IMR-90 (cell line): ENCODE results near the gene RAB31. TPM values are rescaled to one million over a fixed set of nuclear protein-coding genes. Genes with fewer than 3 reads are reported as not detected.

Experiments used
- ATAC-seq: fragments of 200-7000 bp; cut with Tn5 transposase; 2 replicates; pipeline ENCODE4 v1.9.1; 2020; ENCODE audit warnings: low read depth, mild to moderate bottlenecking, moderate library complexity
- BruUV-seq: library from RNA; stranded (reverse); fragments of 400-500 nt; replicated peaks from 2 replicates; lab custom pipeline; 2021; lab: Mats Ljungman, UMichigan
- CTCF ChIA-PET: fragments of 300-600 bp; formaldehyde crosslinking; extraction: SDS; loops from one replicate; lab custom pipeline; 2021; ENCODE audit warnings: antibody characterized with exemption; lab: Yijun Ruan, JAX
- POLR2A ChIA-PET: fragments of 300-600 bp; sonication (Branson Sonifier 250); formaldehyde crosslinking; loops from one replicate; lab custom pipeline; 2022; ENCODE audit warnings: antibody characterized with exemption; ENCODE audit not compliant: unreplicated experiment; lab: Charles Lee
- DNase-seq: peaks from one replicate; pipeline ENCODE4 v3.0.0; 2013
- H2AFZ ChIP-seq: replicated peaks from 2 replicates; pipeline ENCODE3; 2013; ENCODE audit warnings: low read length, mild to moderate bottlenecking; ENCODE audit not compliant: poor library complexity
- H2AK5ac ChIP-seq: 2 replicates; pipeline ENCODE4 v1.6.1; 2013; ENCODE audit warnings: low read depth, low read length, inconsistent platforms
- H2AK9ac ChIP-seq: replicated peaks from 2 replicates; pipeline ENCODE3; 2013; ENCODE audit warnings: mild to moderate bottlenecking, low read depth, low read length, moderate library complexity; ENCODE audit not compliant: poor library complexity
- H2BK120ac ChIP-seq: 2 replicates; pipeline ENCODE4 v1.6.1; 2013; ENCODE audit warnings: low read depth, low read length, inconsistent platforms
- H2BK15ac ChIP-seq: 3 replicates; pipeline ENCODE4 v1.6.1; 2013; ENCODE audit warnings: low read depth, low read length, inconsistent platforms
- H2BK20ac ChIP-seq: 2 replicates; pipeline ENCODE4 v1.6.1; 2013; ENCODE audit warnings: low read depth, mild to moderate bottlenecking, inconsistent platforms, low read length, moderate library complexity
- H2BK5ac ChIP-seq: 2 replicates; pipeline ENCODE4 v1.6.1; 2013; ENCODE audit warnings: mild to moderate bottlenecking, low read depth, low read length, inconsistent platforms; ENCODE audit not compliant: poor library complexity, severe bottlenecking
- H3K14ac ChIP-seq: replicated peaks from 2 replicates; pipeline ENCODE4 v1.6.1; 2013; ENCODE audit warnings: low read depth, low read length, inconsistent platforms
- H3K18ac ChIP-seq: 2 replicates; pipeline ENCODE4 v1.6.1; 2013; ENCODE audit warnings: low read depth, low read length, control low read depth
- H3K23ac ChIP-seq: 2 replicates; pipeline ENCODE4 v1.6.1; 2013; ENCODE audit warnings: low read depth, low read length, inconsistent platforms
- H3K27ac ChIP-seq: 2 replicates; pipeline ENCODE4 v1.5.1; 2013; ENCODE audit warnings: mild to moderate bottlenecking, control low read depth, low read length; ENCODE audit not compliant: insufficient read depth
- H3K27me3 ChIP-seq: 2 replicates; pipeline ENCODE4 v1.6.1; 2013; ENCODE audit warnings: low read length; ENCODE audit not compliant: control insufficient read depth, insufficient read depth
- H3K36me3 ChIP-seq: 2 replicates; pipeline ENCODE4 v1.6.1; 2013; ENCODE audit warnings: low read length, mixed read lengths; ENCODE audit not compliant: control insufficient read depth, insufficient read depth
- H3K4ac ChIP-seq: 2 replicates; pipeline ENCODE4 v1.6.1; 2013; ENCODE audit warnings: low read depth, low read length, inconsistent platforms
- H3K4me1 ChIP-seq: 2 replicates; pipeline ENCODE4 v1.6.1; 2013; ENCODE audit warnings: low read length, mixed read lengths; ENCODE audit not compliant: control insufficient read depth, insufficient read depth
- H3K4me2 ChIP-seq: 2 replicates; pipeline ENCODE4 v1.6.1; 2013; ENCODE audit warnings: low read depth, mild to moderate bottlenecking, control low read depth, low read length, moderate library complexity
- H3K4me3 ChIP-seq: 2 replicates; pipeline ENCODE4 v1.5.1; 2013; ENCODE audit warnings: low read depth, mild to moderate bottlenecking, control low read depth, low read length, moderate library complexity; ENCODE audit not compliant: insufficient read depth
- H3K56ac ChIP-seq: 2 replicates; pipeline ENCODE4 v1.6.1; 2013; ENCODE audit warnings: low read length, inconsistent platforms; ENCODE audit not compliant: insufficient read depth; ENCODE audit errors: extremely low read depth
- H3K79me1 ChIP-seq, 2 experiments: 2 replicates each; pipeline ENCODE4 v1.6.1; 2013; ENCODE audit warnings: low read length in 2 of 2, inconsistent platforms in 1 of 2, low read depth in 1 of 2
- H3K9ac ChIP-seq: 2 replicates; pipeline ENCODE4 v1.6.1; 2013; ENCODE audit warnings: low read depth, low read length, control low read depth
- H3K9me1 ChIP-seq: 2 replicates; pipeline ENCODE4 v1.6.1; 2013; ENCODE audit warnings: low read length, inconsistent platforms; ENCODE audit not compliant: insufficient read depth
- H3K9me3 ChIP-seq: 2 replicates; pipeline ENCODE4 v1.6.1; 2013; ENCODE audit warnings: low read length; ENCODE audit not compliant: control insufficient read depth, insufficient read depth
- H4K20me1 ChIP-seq: 2 replicates; pipeline ENCODE4 v1.6.1; 2013; ENCODE audit warnings: low read length, inconsistent platforms; ENCODE audit not compliant: insufficient read depth
- H4K5ac ChIP-seq: 2 replicates; pipeline ENCODE4 v1.6.1; 2013; ENCODE audit warnings: mild to moderate bottlenecking, low read depth, low read length, control low read depth
- H4K8ac ChIP-seq, 2 experiments: 2 replicates each; pipeline ENCODE4 v1.6.1; 2013; ENCODE audit warnings: low read depth in 2 of 2, low read length in 2 of 2, control low read depth in 1 of 2, inconsistent platforms in 1 of 2
- H4K91ac ChIP-seq: 2 replicates; pipeline ENCODE4 v1.6.1; 2013; ENCODE audit warnings: low read depth, low read length, inconsistent platforms; ENCODE audit not compliant: insufficient read depth
- BHLHE40 ChIP-seq: fragments of 150-350 bp; IDR thresholded peaks from 2 replicates; pipeline ENCODE4 v1.6.1; 2016; ENCODE audit warnings: mild to moderate bottlenecking, low read depth, low read length
- CHD1 ChIP-seq: IDR thresholded peaks from 2 replicates; pipeline ENCODE4 v1.6.1; 2012; ENCODE audit warnings: low read depth, low read length, improper control_type of control experiment
- MAFK ChIP-seq: IDR thresholded peaks from 2 replicates; pipeline ENCODE4 v1.6.1; 2012; ENCODE audit warnings: low read depth, low read length, improper control_type of control experiment
- MAZ ChIP-seq: IDR thresholded peaks from 2 replicates; pipeline ENCODE4 v1.6.1; 2012; ENCODE audit warnings: low read depth, mild to moderate bottlenecking, low read length, improper control_type of control experiment, moderate library complexity, borderline replicate concordance
- NFE2L2 ChIP-seq: fragments of 150-350 bp; IDR thresholded peaks from 2 replicates; pipeline ENCODE4 v1.6.1; 2016; ENCODE audit warnings: low read depth, mild to moderate bottlenecking, low read length
- POLR2A ChIP-seq: IDR thresholded peaks from 2 replicates; pipeline ENCODE4 v1.6.1; 2012; ENCODE audit warnings: mild to moderate bottlenecking, low read depth, low read length
- RAD21 ChIP-seq: IDR thresholded peaks from 2 replicates; pipeline ENCODE4 v1.6.1; 2012; ENCODE audit warnings: low read length, improper control_type of control experiment
- RCOR1 ChIP-seq: IDR thresholded peaks from 2 replicates; pipeline ENCODE4 v1.6.1; 2012; ENCODE audit warnings: mild to moderate bottlenecking, low read length, improper control_type of control experiment; ENCODE audit not compliant: insufficient replicate concordance
- RFX5 ChIP-seq: IDR thresholded peaks from 2 replicates; pipeline ENCODE4 v1.8.0; 2012; ENCODE audit warnings: low read depth, mild to moderate bottlenecking, low read length, moderate library complexity
- SMC3 ChIP-seq: fragments of 150-350 bp; IDR thresholded peaks from 2 replicates; pipeline ENCODE4 v1.6.1; 2016; ENCODE audit warnings: low read depth, mild to moderate bottlenecking, antibody characterized with exemption, low read length, moderate library complexity
- WGBS, 2 experiments: methylation state at CpG; one replicate each; pipeline versions ENCODE4 v1.1.5 to v1.1.7; 2013; ENCODE audit warnings: missing lambda C conversion rate in 2 of 2; ENCODE audit not compliant: insufficient read length in 1 of 2; ENCODE audit errors: extremely low coverage in 2 of 2; 5-methylcytosine and 5-hydroxymethylcytosine counted together
- dilution Hi-C: fragments of 300-500 bp; cut with HindIII; formaldehyde crosslinking; loops from one replicate; pipeline ENCODE4 v1.14.3; 2018; ENCODE audit warnings: low sequenced_read_pairs; ENCODE audit not compliant: unreplicated experiment
- in situ Hi-C: fragments of 300-500 bp; cut with MboI; formaldehyde crosslinking; loops from 3 replicates; pipeline ENCODE4 v1.14.3; 2019; ENCODE audit warnings: low sequenced_read_pairs, inconsistent platforms, mixed read lengths
- intact Hi-C: fragments of 100-400 bp; cut with micrococcal nuclease; formaldehyde crosslinking; loops from 2 replicates; pipeline ENCODE4 v1.10.0; 2022
- polyA plus RNA-seq, 3 experiments: library from polyadenylated mRNA; depleted of rRNA; stranded (reverse); fragments of >200 nt; gene quantifications; 2 replicates each; pipeline ENCODE4 v1.2.3, GENCODE V29; 2012; ENCODE audit warnings: low replicate concordance in 1 of 3
- total RNA-seq: library from RNA; depleted of rRNA; stranded (reverse); fragments of >200 nt; gene quantifications from 2 replicates; pipeline ENCODE4 v1.2.3, GENCODE V29; 2012
- TF ChIP-seq, protein P1 (sequence below): fragments of 150-350 bp; IDR thresholded peaks from 2 replicates; pipeline ENCODE4 v1.6.1; 2016; ENCODE audit warnings: low read depth, mild to moderate bottlenecking, low read length, moderate library complexity, borderline replicate concordance
- TF ChIP-seq, protein P2 (sequence below): fragments of 150-350 bp; IDR thresholded peaks from 2 replicates; pipeline ENCODE4 v1.6.1; 2017; ENCODE audit warnings: mild to moderate bottlenecking, antibody characterized with exemption, low read length, low read depth
- TF ChIP-seq, protein P3 (sequence below): conservative IDR thresholded peaks from 2 replicates; pipeline ENCODE4 v1.5.1; 2012; ENCODE audit warnings: mild to moderate bottlenecking, low read depth, low read length, improper control_type of control experiment

RAB31 gene
- total and polyA plus RNA-seq, 2 of the 4 experiments (the other 2 are of a cell fraction): 13.8 to 26.9 TPM

DNA sequence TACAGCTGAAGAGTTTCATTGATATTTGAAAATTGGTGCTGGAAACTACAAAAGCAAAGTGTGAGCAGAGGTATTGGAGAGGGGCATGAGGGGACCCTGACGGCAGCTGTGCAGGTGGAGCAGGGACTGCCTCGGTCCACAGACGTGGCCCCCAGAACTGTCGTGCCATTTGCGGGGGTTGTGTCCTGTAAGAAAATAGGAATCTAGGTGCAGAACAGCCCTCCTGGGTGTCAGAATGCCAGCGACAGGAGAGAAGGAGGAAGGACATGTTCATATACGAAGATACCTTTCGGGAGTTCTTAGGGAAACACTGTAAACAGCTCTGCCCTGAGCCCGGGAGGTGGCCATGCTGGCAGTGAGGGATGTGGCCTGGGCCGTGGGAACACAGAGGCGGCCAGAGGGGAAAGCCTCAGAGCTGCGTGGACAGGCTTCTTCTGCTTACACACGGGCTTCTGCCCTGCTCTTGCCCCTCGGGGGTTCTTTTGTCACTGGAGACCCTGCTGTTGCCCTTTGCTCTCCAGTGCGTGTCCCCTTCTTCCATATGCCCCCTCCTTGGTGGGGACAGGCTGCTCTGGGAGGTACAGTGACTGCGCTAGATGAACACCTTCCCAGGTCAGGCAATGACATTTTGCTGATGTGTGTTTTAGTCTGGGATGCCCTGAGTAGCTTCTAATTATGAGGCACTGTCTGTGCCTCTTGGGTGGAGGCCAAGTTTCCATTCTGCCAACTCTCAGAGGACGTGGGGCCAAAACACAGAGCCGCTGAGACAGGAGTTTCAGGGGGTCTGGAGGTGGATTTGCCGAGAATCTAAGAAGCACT lies 95.8 kb downstream of the RAB31 start:
- Histone ChIP-seq H3K14ac (no peak overlapping the region; the same call in none of the 2 replicates), H4K5ac (no peak overlapping the region), H4K20me1 (no peaks in the 10 kb centered on the region), H3K4ac (peak overlapping the region; percentile 44), H3K36me3 (no peaks in the 10 kb centered on the region; the same call in 1 of the 2 replicates), H3K79me1 (peaks cover 2 to 30% of the 10 kb centered on the region in 2 experiments; a peak in 3 of 4 replicates), H3K9me3 (peaks cover 3% of the 10 kb centered on the region; the same call in 1 of the 2 replicates), H2BK20ac (0 out of 2 replicates have a peak overlapping the region, but pooled peaks have one; percentile 5), H3K4me3 (no peak overlapping the region), H3K27ac (peak overlapping the region; percentile 4; the same call in 1 of the 2 replicates), H2BK5ac (no peak overlapping the region), H4K91ac (0 out of 2 replicates have a peak overlapping the region, but pooled peaks have one; percentile 23), H2AK9ac (no peak overlapping the region), H3K18ac (no peak overlapping the region), H4K8ac (0 out of 4 replicates have a peak overlapping the region, but pooled peaks of 1 of the 2 experiments have one; percentile 5), H2BK120ac (no peak overlapping the region; the same call in 1 of the 2 replicates), H3K27me3 (no peaks in the 10 kb centered on the region), H3K56ac (no peak overlapping the region), H3K9me1 (peaks cover 10% of the 10 kb centered on the region; the same call in 1 of the 2 replicates), H3K4me1 (peaks cover 26% of the 10 kb centered on the region), H2BK15ac (no peak overlapping the region; the same call in 2 of the 3 replicates), H3K23ac (no peak overlapping the region), H2AK5ac (peak overlapping the region; percentile 38; the same call in 1 of the 2 replicates), H2AFZ (peak overlapping the region; percentile 47), H3K9ac (no peak overlapping the region), H3K4me2 (peak overlapping the region; percentile 14; the same call in 1 of the 2 replicates)
- ChIA-PET POLR2A (no interaction called here), CTCF (no interaction called here)
- ATAC-seq (no peak), DNase-seq (no peak)
- in situ Hi-C loops (no loop called here), intact Hi-C loops (no loop called here), dilution Hi-C loops (no loop called here)
- BruUV-seq: no TSS peak
- 94% methylated on average over 3 of the region's 19 CpGs; no CpG with 5 or more reads in 1 of the 2 experiments for WGBS, 2 experiments
- TF ChIP-seq POLR2A (no peak), NFE2L2 (no peak), BHLHE40 (no peak), RCOR1 (no peak), RAD21 (no peak), SMC3 (no peak), MAFK (no peak), RFX5 (no peak), MAZ (no peak), CHD1 (no peak)
- TF ChIP-seq, protein P1, sequence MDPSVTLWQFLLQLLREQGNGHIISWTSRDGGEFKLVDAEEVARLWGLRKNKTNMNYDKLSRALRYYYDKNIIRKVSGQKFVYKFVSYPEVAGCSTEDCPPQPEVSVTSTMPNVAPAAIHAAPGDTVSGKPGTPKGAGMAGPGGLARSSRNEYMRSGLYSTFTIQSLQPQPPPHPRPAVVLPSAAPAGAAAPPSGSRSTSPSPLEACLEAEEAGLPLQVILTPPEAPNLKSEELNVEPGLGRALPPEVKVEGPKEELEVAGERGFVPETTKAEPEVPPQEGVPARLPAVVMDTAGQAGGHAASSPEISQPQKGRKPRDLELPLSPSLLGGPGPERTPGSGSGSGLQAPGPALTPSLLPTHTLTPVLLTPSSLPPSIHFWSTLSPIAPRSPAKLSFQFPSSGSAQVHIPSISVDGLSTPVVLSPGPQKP: no peak
- TF ChIP-seq, protein P2, sequence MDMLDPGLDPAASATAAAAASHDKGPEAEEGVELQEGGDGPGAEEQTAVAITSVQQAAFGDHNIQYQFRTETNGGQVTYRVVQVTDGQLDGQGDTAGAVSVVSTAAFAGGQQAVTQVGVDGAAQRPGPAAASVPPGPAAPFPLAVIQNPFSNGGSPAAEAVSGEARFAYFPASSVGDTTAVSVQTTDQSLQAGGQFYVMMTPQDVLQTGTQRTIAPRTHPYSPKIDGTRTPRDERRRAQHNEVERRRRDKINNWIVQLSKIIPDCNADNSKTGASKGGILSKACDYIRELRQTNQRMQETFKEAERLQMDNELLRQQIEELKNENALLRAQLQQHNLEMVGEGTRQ: no peak
- TF ChIP-seq, protein P3, sequence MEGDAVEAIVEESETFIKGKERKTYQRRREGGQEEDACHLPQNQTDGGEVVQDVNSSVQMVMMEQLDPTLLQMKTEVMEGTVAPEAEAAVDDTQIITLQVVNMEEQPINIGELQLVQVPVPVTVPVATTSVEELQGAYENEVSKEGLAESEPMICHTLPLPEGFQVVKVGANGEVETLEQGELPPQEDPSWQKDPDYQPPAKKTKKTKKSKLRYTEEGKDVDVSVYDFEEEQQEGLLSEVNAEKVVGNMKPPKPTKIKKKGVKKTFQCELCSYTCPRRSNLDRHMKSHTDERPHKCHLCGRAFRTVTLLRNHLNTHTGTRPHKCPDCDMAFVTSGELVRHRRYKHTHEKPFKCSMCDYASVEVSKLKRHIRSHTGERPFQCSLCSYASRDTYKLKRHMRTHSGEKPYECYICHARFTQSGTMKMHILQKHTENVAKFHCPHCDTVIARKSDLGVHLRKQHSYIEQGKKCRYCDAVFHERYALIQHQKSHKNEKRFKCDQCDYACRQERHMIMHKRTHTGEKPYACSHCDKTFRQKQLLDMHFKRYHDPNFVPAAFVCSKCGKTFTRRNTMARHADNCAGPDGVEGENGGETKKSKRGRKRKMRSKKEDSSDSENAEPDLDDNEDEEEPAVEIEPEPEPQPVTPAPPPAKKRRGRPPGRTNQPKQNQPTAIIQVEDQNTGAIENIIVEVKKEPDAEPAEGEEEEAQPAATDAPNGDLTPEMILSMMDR: no peak
